Measurements from ENCODE around the gene ATP8B4.

DNA sequence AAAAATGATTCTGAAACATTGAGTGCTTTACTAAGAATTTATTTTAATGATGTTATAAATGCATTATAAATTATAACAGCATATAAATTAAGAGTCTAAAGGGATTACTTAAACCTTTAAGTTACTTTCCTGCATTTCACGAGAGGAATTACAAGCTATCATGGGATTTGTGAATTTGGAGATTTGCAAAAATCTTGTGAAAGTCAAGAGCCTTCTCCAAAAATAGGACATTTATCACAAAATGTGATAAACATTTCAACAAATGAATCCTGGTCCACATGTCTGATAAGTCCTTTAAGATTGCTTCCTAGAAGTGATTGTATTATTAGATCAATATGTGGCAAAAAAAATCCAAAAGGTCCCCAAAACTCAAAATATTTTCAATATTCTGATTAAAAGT is 154.5 kb downstream of the ATP8B4 start:
- TF ChIP-seq, protein P1, sequence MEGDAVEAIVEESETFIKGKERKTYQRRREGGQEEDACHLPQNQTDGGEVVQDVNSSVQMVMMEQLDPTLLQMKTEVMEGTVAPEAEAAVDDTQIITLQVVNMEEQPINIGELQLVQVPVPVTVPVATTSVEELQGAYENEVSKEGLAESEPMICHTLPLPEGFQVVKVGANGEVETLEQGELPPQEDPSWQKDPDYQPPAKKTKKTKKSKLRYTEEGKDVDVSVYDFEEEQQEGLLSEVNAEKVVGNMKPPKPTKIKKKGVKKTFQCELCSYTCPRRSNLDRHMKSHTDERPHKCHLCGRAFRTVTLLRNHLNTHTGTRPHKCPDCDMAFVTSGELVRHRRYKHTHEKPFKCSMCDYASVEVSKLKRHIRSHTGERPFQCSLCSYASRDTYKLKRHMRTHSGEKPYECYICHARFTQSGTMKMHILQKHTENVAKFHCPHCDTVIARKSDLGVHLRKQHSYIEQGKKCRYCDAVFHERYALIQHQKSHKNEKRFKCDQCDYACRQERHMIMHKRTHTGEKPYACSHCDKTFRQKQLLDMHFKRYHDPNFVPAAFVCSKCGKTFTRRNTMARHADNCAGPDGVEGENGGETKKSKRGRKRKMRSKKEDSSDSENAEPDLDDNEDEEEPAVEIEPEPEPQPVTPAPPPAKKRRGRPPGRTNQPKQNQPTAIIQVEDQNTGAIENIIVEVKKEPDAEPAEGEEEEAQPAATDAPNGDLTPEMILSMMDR (conservative IDR thresholded peaks at IDR 0.05): no peak
- no peak for TF ChIP-seq EZH2 (IDR thresholded peaks at IDR 0.05; ENCODE audit: low read depth)
